Osteocyte (in vitro differentiated cells): ENCODE results near the gene ATP7B. TPM values are rescaled to one million over a fixed set of nuclear protein-coding genes. Genes with fewer than 3 reads are reported as not detected.

Experiments
- DNase-seq: peaks from one replicate; pipeline ENCODE4 v3.0.0; 2021; ENCODE audit warnings: mixed read lengths; ENCODE audit not compliant: unreplicated experiment; ENCODE audit errors: extremely low spot score
- H3K27ac Mint-ChIP-seq: one replicate; pipeline ENCODE4 v1.8.0; 2021; ENCODE audit warnings: mild to moderate bottlenecking, mixed read lengths; ENCODE audit not compliant: unreplicated experiment
- H3K27me3 Mint-ChIP-seq: one replicate; pipeline ENCODE4 v1.8.0; 2021; ENCODE audit warnings: mixed read lengths; ENCODE audit not compliant: unreplicated experiment
- H3K36me3 Mint-ChIP-seq: one replicate; pipeline ENCODE4 v1.8.0; 2021; ENCODE audit warnings: mixed read lengths; ENCODE audit not compliant: unreplicated experiment
- H3K4me1 Mint-ChIP-seq: one replicate; pipeline ENCODE4 v1.8.0; 2021; ENCODE audit warnings: mixed read lengths; ENCODE audit not compliant: unreplicated experiment
- H3K4me3 Mint-ChIP-seq: one replicate; pipeline ENCODE4 v1.8.0; 2021; ENCODE audit warnings: mild to moderate bottlenecking, moderate library complexity, mixed read lengths; ENCODE audit not compliant: unreplicated experiment
- H3K9me3 Mint-ChIP-seq: one replicate; pipeline ENCODE4 v1.8.0; 2021; ENCODE audit warnings: mixed read lengths; ENCODE audit not compliant: unreplicated experiment
- CTCF ChIP-seq: fragments of 200-600 bp; sonication (generic); IDR thresholded peaks from 2 replicates; pipeline ENCODE4 v1.5.0; 2021; ENCODE audit warnings: antibody characterized with exemption, mild to moderate bottlenecking, moderate library complexity
- total RNA-seq: library from RNA; stranded (reverse); gene quantifications from 2 replicates; pipeline ENCODE4 v1.2.1, GENCODE V29; 2021

Gene ATP7B
- total RNA-seq, 1 donor from 2014 or later: 10.4 TPM

- H3K36me3 Mint-ChIP-seq: no peaks in the 10 kb centered on the region
- no peaks in the 10 kb centered on the region for H3K27me3 Mint-ChIP-seq
- DNase-seq: no peak
- no peaks in the 10 kb centered on the region for H3K9me3 Mint-ChIP-seq
- peaks cover 6% of the 10 kb centered on the region for H3K4me1 Mint-ChIP-seq
- peak; percentile 63 for TF ChIP-seq CTCF
- H3K27ac Mint-ChIP-seq: no peak overlapping the region
- H3K4me3 Mint-ChIP-seq: no peak overlapping the region
These were observed 10.0 kb downstream of the ATP7B start for GRCh38 chr13:52001120-52001731.

- no peak overlapping the region for H3K27ac Mint-ChIP-seq
- no peaks in the 10 kb centered on the region for H3K9me3 Mint-ChIP-seq
- no peaks in the 10 kb centered on the region for H3K27me3 Mint-ChIP-seq
- peaks cover 6% of the 10 kb centered on the region for H3K4me1 Mint-ChIP-seq
- H3K4me3 Mint-ChIP-seq: no peak overlapping the region
- TF ChIP-seq CTCF: no peak
- no peaks in the 10 kb centered on the region for H3K36me3 Mint-ChIP-seq
- DNase-seq: no peak
These were observed 11.3 kb downstream of the ATP7B start for GRCh38 chr13:51999921-52000320.

- no peak overlapping the region for H3K27ac Mint-ChIP-seq
- H3K4me1 Mint-ChIP-seq: peaks cover 6% of the 10 kb centered on the region
- H3K4me3 Mint-ChIP-seq: no peak overlapping the region
- no peaks in the 10 kb centered on the region for H3K36me3 Mint-ChIP-seq
- DNase-seq: no peak
- no peaks in the 10 kb centered on the region for H3K9me3 Mint-ChIP-seq
- H3K27me3 Mint-ChIP-seq: peaks cover under 1% of the 10 kb centered on the region
- no peak for TF ChIP-seq CTCF
These were observed 11.7 kb downstream of the ATP7B start for GRCh38 chr13:51999510-51999911.

GRCh38 chr13:51998723-51999509, 12.3 kb downstream of the ATP7B start:
- H3K4me1 Mint-ChIP-seq: peaks cover 6% of the 10 kb centered on the region
- no peak for TF ChIP-seq CTCF
- no peak overlapping the region for H3K4me3 Mint-ChIP-seq
- DNase-seq: no peak
- peaks cover 2% of the 10 kb centered on the region for H3K27me3 Mint-ChIP-seq
- no peaks in the 10 kb centered on the region for H3K9me3 Mint-ChIP-seq
- no peaks in the 10 kb centered on the region for H3K36me3 Mint-ChIP-seq
- no peak overlapping the region for H3K27ac Mint-ChIP-seq

GRCh38 chr13:51997641-51998330, 13.5 kb downstream of the ATP7B start:
- no peaks in the 10 kb centered on the region for H3K36me3 Mint-ChIP-seq
- H3K27me3 Mint-ChIP-seq: peaks cover 2% of the 10 kb centered on the region
- no peak overlapping the region for H3K27ac Mint-ChIP-seq

More at GRCh38 chr13:51997641-51998330, 13.5 kb downstream of the ATP7B start:
- no peak for DNase-seq
- Mint-ChIP-seq H3K4me3 (no peak overlapping the region), H3K9me3 (no peaks in the 10 kb centered on the region), H3K4me1 (peaks cover 6% of the 10 kb centered on the region)
- no peak for TF ChIP-seq CTCF
